Lower lobe of right lung (tissue), 2 donors: ENCODE measurements around the gene SLCO2A1. TPM values are rescaled to one million over a fixed set of nuclear protein-coding genes. Genes with fewer than 3 reads are reported as not detected.

Source experiments
- ATAC-seq, 2 donors: fragments of 200-7000 bp; cut with Tn5 transposase; one replicate each; pipeline ENCODE4 v1.9.1; 2020 to 2022; ENCODE audit warnings: mild to moderate bottlenecking in 2 of 2, moderate library complexity in 2 of 2
- DNase-seq: peaks from one replicate; pipeline ENCODE4 v3.0.0-alpha.2; 2020
- H3K27ac ChIP-seq: fragments of 200-600 bp; one replicate; pipeline ENCODE4 v1.8.0; 2022
- H3K27me3 ChIP-seq: fragments of 200-600 bp; one replicate; pipeline ENCODE4 v1.8.0; 2022; ENCODE audit warnings: low read depth
- H3K36me3 ChIP-seq: fragments of 200-600 bp; one replicate; pipeline ENCODE4 v1.8.0; 2022; ENCODE audit warnings: mild to moderate bottlenecking
- H3K4me1 ChIP-seq: fragments of 200-600 bp; one replicate; pipeline ENCODE4 v1.8.0; 2022
- H3K4me3 ChIP-seq: fragments of 200-600 bp; one replicate; pipeline ENCODE4 v1.8.0; 2022; ENCODE audit warnings: mild to moderate bottlenecking
- H3K9me3 ChIP-seq: fragments of 200-600 bp; one replicate; pipeline ENCODE4 v1.8.0; 2022
- intact Hi-C: fragments of 100-400 bp; cut with DNase I; formaldehyde crosslinking; loops from one replicate; pipeline ENCODE4 v1.11.0; 2022
- total RNA-seq: library from RNA; stranded (reverse); fragmentation: NEBNext Ultra II Directional; extraction: Animal tissue kit (Norgen Biotek cat#: 25700); gene quantifications from one replicate; pipeline ENCODE4 v1.2.1, GENCODE V29; 2021
- TF ChIP-seq, protein P1 (sequence below): fragments of 200-600 bp; IDR thresholded peaks from one replicate; pipeline ENCODE4 v1.8.0; 2022; ENCODE audit warnings: antibody characterized with exemption, mild to moderate bottlenecking
- donor health status: DM: no; HTN: yes; CAD: no; lungs with severe emphysema.

The SLCO2A1 gene
- total RNA-seq, 1 donor from 2014 or later: 204 TPM

DNA sequence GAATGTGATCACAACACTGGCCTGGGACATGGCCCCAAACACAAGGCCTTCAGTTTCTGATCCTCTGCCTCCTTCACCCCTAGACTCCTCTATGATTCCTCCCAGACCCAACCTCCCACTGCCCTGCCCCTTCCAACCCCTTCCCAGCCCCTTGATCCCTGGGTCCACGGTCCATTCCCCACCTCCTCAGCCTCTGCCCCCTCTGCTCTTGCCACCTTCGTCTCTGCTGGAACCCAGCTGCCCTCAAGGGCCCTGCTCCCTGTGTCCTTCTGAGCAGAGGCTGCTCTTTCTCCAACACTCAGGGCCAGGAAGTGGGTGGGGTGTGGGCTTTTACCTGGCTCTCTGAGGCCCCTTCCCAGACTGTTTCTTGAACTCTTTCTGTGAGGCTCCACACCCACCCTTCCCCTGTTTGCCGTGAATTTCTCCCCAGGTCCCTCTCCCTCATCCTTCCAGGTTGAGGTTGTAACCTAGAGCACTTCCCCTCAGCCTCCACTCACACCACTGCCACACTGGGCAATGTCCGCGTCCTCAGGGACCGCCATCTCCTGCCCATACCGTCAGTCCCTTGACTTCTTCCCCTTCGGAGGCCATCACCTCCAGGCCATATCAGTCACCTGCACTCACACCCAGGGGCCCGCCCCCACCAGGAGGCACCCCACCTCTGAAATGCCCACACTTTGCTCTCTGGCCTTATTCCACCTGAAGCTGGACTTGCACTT, 18.7 kb upstream of the SLCO2A1 start:
- TF ChIP-seq, protein P1, sequence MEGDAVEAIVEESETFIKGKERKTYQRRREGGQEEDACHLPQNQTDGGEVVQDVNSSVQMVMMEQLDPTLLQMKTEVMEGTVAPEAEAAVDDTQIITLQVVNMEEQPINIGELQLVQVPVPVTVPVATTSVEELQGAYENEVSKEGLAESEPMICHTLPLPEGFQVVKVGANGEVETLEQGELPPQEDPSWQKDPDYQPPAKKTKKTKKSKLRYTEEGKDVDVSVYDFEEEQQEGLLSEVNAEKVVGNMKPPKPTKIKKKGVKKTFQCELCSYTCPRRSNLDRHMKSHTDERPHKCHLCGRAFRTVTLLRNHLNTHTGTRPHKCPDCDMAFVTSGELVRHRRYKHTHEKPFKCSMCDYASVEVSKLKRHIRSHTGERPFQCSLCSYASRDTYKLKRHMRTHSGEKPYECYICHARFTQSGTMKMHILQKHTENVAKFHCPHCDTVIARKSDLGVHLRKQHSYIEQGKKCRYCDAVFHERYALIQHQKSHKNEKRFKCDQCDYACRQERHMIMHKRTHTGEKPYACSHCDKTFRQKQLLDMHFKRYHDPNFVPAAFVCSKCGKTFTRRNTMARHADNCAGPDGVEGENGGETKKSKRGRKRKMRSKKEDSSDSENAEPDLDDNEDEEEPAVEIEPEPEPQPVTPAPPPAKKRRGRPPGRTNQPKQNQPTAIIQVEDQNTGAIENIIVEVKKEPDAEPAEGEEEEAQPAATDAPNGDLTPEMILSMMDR: no peak
- Histone ChIP-seq H3K36me3 (no peaks in the 10 kb centered on the region), H3K4me1 (no peaks in the 10 kb centered on the region), H3K4me3 (no peak overlapping the region), H3K27ac (no peak overlapping the region), H3K27me3 (no peaks in the 10 kb centered on the region), H3K9me3 (peaks cover 17% of the 10 kb centered on the region)
- DNase-seq (no peak), ATAC-seq (no peak)
- intact Hi-C loops: no loop called here

DNA sequence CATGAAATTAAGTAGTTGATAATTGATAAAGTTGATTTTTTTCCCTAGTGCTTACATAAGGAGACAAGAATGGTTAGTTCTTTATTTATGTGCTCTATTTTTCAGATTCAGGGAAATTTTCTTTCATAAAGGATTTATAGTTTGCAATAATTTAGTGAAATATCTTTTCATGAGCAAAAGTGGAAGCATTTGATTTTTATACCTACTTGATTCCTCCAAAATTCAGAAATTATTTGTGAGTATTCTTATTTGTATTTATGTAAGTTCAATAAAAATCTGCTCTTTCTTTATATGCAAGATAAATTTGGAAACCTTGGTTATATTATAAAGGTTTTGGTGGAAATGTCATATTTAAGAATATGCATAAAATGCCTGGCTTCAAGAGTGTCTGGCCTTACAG, 14.7 kb upstream of the SLCO2A1 start:
- TF ChIP-seq, protein P1: no peak
- Histone ChIP-seq H3K36me3 (no peaks in the 10 kb centered on the region), H3K27ac (no peak overlapping the region), H3K4me1 (peaks cover 3% of the 10 kb centered on the region), H3K4me3 (no peak overlapping the region), H3K9me3 (peaks cover 17% of the 10 kb centered on the region), H3K27me3 (no peaks in the 10 kb centered on the region)
- DNase-seq: no peak
- intact Hi-C loops: no loop called here
- no peak for ATAC-seq

DNA sequence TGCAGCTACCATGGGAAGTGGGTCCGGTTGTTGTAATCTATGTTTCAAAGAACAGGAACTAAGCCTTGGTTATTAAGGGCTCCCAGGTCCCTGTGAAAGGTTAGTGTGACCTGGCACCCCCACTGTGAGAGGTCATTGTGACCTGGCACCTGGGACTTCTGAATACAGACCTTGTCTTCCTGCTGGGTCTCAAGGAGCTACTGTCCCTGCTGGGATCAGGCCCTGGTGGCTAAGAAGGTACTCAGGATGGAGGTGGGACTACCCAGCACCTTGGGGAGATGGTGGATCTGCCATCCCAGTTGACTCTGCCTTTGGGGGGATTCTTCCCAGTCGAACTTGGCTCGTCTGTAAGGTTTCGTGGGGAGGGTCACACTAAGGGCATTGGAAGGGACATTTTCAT, 10.3 kb upstream of the SLCO2A1 start:
- no peaks in the 10 kb centered on the region for H3K27me3 ChIP-seq
- no peak for ATAC-seq
- H3K4me3 ChIP-seq: no peak overlapping the region
- intact Hi-C loops: no loop called here
- H3K36me3 ChIP-seq: no peaks in the 10 kb centered on the region
- TF ChIP-seq, protein P1: no peak
- H3K4me1 ChIP-seq: peaks cover 9% of the 10 kb centered on the region
- H3K9me3 ChIP-seq: peaks cover 13% of the 10 kb centered on the region
- H3K27ac ChIP-seq: no peak overlapping the region
- DNase-seq: no peak

DNA sequence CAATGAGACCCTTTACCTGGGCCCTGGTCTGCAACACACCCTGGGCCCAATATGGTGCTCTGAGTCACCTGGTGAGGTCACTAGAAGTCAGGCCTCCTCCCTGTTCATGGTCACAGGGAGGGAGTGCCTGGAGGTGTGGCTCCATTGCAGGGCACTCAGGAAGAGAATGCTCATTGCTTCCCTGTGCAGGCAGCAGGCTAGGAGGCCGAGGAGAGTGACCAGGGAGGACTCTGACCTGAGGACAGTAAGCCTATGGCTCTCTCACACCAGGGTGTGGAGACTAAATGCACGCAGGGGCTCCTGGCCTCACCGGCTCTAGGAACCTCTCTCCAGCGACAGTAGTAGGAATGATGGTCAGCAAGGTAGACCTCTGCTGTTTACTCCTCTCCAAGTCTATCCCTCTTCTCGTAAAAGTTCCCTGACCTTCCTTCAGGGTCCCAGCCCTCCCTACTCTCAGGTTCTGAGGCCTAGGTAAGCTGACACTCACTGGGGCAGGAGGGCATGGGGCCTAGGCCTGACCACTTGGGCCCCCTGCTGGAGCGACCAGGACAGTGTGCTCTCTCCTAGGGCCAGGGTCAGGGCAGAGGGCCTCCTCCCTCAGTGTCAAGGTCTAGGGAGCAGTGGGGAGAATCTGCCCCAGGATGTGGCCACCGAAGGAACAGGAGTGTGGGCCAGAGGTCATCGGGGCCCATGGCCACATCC, 9.6 kb upstream of the SLCO2A1 start:
- no peak overlapping the region for H3K4me3 ChIP-seq
- intact Hi-C loops: no loop called here
- ATAC-seq (peak; percentile 65 to 68), DNase-seq (no peak)
- TF ChIP-seq, protein P1: no peak
- H3K4me1 ChIP-seq: peaks cover 9% of the 10 kb centered on the region
- no peaks in the 10 kb centered on the region for H3K36me3 ChIP-seq
- H3K27ac ChIP-seq: no peak overlapping the region
- H3K9me3 ChIP-seq: peaks cover 6% of the 10 kb centered on the region
- H3K27me3 ChIP-seq: no peaks in the 10 kb centered on the region

DNA sequence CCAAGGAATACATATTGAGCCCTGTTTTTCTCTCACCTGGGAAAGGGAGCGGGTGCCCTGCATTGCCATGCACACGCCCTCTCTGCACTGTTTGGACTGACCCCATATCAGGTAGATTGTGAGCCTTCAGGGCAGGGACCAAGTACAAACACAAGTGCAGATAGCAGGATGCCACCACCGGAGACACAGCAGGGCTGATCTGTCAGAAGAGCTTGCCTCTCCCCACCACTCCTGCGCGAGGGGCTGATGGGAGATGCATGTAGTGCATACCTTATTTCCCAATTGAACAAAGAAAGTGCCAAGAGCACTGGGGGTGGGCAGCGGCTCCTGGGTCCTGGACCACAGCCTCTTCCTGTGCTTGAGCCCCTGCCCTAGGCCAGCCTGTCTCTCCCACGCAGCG, 9.0 kb upstream of the SLCO2A1 start:
- Histone ChIP-seq H3K4me3 (no peak overlapping the region), H3K4me1 (peaks cover 9% of the 10 kb centered on the region), H3K9me3 (no peaks in the 10 kb centered on the region), H3K27ac (no peak overlapping the region), H3K27me3 (no peaks in the 10 kb centered on the region), H3K36me3 (no peaks in the 10 kb centered on the region)
- DNase-seq (no peak), ATAC-seq (no peak)
- intact Hi-C loops: no loop called here
- TF ChIP-seq, protein P1: no peak
